ENCODE data around the gene CRACR2A.

Gene CRACR2A

GRCh38 chr12:3752096-3752709, 706 bp downstream of the CRACR2A start:
- peak in 1 of 2 experiments; percentile 40 for DNase-seq

- DNase-seq: no peak
Observed at GRCh38 chr12:3751151-3752095, 1.5 kb downstream of the CRACR2A start.

GRCh38 chr12:3750616-3751015, 2.3 kb downstream of the CRACR2A start:
- DNase-seq: no peak

GRCh38 chr12:3748620-3749019, 4.3 kb downstream of the CRACR2A start:
- DNase-seq: no peak

GRCh38 chr12:3747976-3748619, 4.8 kb downstream of the CRACR2A start:
- DNase-seq: no peak

GRCh38 chr12:3747543-3747942, 5.4 kb downstream of the CRACR2A start:
- DNase-seq: no peak

GRCh38 chr12:3746758-3747157, 6.2 kb downstream of the CRACR2A start:
- no peak for DNase-seq

- DNase-seq: no peak
Observed at GRCh38 chr12:3745152-3745551, 7.8 kb downstream of the CRACR2A start.

- no peak for DNase-seq
Observed at GRCh38 chr12:3744229-3744901, 8.5 kb downstream of the CRACR2A start.

GRCh38 chr12:3743803-3744202, 9.1 kb downstream of the CRACR2A start:
- DNase-seq: no peak

GRCh38 chr12:3741882-3742672, 10.8 kb downstream of the CRACR2A start:
- no peak for DNase-seq

- DNase-seq: no peak
Observed at GRCh38 chr12:3740480-3741231, 12.3 kb downstream of the CRACR2A start.

- no peak for DNase-seq
Observed at GRCh38 chr12:3735432-3735831, 17.5 kb downstream of the CRACR2A start.

GRCh38 chr12:3732901-3733300, 20.0 kb downstream of the CRACR2A start:
- DNase-seq: no peak

GRCh38 chr12:3730111-3730510, 22.8 kb downstream of the CRACR2A start:
- no peak for DNase-seq

- no peak for DNase-seq
Observed at GRCh38 chr12:3728686-3729085, 24.2 kb downstream of the CRACR2A start.

- DNase-seq: no peak
Observed at GRCh38 chr12:3727877-3728632, 24.9 kb downstream of the CRACR2A start.

- DNase-seq: no peak
Observed at GRCh38 chr12:3727354-3727753, 25.6 kb downstream of the CRACR2A start.

- no peak for DNase-seq
Observed at GRCh38 chr12:3726456-3726855, 26.5 kb downstream of the CRACR2A start.

GRCh38 chr12:3725388-3726115, 27.4 kb downstream of the CRACR2A start:
- no peak for DNase-seq
